Epithelial cell of proximal tubule (primary cell): ENCODE measurements around the gene AACS. TPM values are rescaled to one million over a fixed set of nuclear protein-coding genes. Genes with fewer than 3 reads are reported as not detected.

Experiments
- DNase-seq: peaks from one replicate; pipeline ENCODE4 v3.0.0-alpha.2; 2011; ENCODE audit warnings: low read depth
- H3K4me3 ChIP-seq: 2 replicates; pipeline ENCODE4 v1.5.1; 2011; ENCODE audit warnings: low read depth, mild to moderate bottlenecking, low read length
- total RNA-seq: library from RNA; depleted of rRNA; stranded (reverse); fragments of >200 nt; gene quantifications from 2 replicates; pipeline ENCODE4 v1.2.3, GENCODE V29; 2015
- TF ChIP-seq, protein P1 (sequence below): conservative IDR thresholded peaks from 2 replicates; pipeline ENCODE4 v1.5.1; 2012; ENCODE audit warnings: low read depth, mild to moderate bottlenecking, low read length

Gene AACS
- total RNA-seq, 1 donor from 2014 or later = 20.6 TPM

GRCh38 chr12:125151284-125151683 lies 86.0 kb downstream of the AACS start:
- DNase-seq = no peak
- TF ChIP-seq, protein P1, sequence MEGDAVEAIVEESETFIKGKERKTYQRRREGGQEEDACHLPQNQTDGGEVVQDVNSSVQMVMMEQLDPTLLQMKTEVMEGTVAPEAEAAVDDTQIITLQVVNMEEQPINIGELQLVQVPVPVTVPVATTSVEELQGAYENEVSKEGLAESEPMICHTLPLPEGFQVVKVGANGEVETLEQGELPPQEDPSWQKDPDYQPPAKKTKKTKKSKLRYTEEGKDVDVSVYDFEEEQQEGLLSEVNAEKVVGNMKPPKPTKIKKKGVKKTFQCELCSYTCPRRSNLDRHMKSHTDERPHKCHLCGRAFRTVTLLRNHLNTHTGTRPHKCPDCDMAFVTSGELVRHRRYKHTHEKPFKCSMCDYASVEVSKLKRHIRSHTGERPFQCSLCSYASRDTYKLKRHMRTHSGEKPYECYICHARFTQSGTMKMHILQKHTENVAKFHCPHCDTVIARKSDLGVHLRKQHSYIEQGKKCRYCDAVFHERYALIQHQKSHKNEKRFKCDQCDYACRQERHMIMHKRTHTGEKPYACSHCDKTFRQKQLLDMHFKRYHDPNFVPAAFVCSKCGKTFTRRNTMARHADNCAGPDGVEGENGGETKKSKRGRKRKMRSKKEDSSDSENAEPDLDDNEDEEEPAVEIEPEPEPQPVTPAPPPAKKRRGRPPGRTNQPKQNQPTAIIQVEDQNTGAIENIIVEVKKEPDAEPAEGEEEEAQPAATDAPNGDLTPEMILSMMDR = no peak
- H3K4me3 ChIP-seq = no peak overlapping the region

- TF ChIP-seq, protein P1 = no peak
- H3K4me3 ChIP-seq = no peak overlapping the region
- DNase-seq = no peak
These were observed 87.2 kb downstream of the AACS start for GRCh38 chr12:125152463-125152862.

- DNase-seq = no peak
- TF ChIP-seq, protein P1 = no peak
- H3K4me3 ChIP-seq = no peak overlapping the region
These were observed 90.1 kb downstream of the AACS start for GRCh38 chr12:125155366-125155765.

- H3K4me3 ChIP-seq = no peak overlapping the region
- no peak for DNase-seq
- TF ChIP-seq, protein P1 = no peak
These were observed 91.9 kb downstream of the AACS start for GRCh38 chr12:125157177-125157576.

DNA sequence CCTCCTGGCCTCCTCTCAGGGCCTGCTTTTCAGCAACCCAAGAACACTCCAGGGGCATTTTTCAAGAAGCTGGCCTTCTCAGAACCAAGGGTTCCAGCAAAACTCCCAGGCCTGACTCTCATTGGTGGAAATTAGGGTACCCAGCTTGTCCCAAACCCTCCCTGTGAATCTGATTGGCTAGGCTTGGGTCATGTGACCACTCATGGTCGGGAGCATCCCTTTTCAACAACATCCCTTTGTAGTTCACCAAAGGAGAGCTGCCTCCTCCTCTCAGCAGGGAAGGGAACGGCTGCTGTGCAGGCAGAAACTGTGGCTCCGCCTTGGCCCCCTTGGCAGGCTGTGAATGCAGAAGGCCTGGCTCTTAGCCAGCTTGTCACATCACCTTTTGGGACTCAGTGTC lies 94.5 kb downstream of the AACS start:
- TF ChIP-seq, protein P1 = no peak
- H3K4me3 ChIP-seq = no peak overlapping the region
- DNase-seq = no peak

GRCh38 chr12:125160281-125160955 lies 95.2 kb downstream of the AACS start:
- no peak for DNase-seq
- no peak overlapping the region for H3K4me3 ChIP-seq
- TF ChIP-seq, protein P1 = no peak

DNA sequence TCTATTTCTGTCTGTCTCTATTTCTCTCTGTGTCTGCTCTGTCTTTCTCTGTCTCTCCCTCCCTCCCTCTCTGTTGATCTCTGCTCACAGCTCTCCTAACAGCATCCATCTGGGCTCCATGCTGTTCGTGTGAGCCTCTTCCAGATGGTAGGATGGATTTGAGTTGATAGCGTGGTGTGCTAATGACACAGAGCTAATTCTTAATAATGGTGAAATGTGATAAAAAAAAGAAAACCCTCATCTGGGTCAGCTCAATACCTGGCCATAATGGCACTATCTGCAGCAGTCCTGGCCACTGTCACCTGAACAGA lies 96.4 kb downstream of the AACS start:
- no peak for DNase-seq
- no peak overlapping the region for H3K4me3 ChIP-seq

More for the DNA sequence above, 96.4 kb downstream of the AACS start:
- TF ChIP-seq, protein P1 = no peak
